ENCODE data around the gene FGFR2. TPM values are rescaled to one million over a fixed set of nuclear protein-coding genes. Genes with fewer than 3 reads are reported as not detected.

FGFR2 gene
- total and polyA plus RNA-seq, 11 donors, result 0.13 to 4.1 (median 0.35) TPM; not detected in 1

DNA sequence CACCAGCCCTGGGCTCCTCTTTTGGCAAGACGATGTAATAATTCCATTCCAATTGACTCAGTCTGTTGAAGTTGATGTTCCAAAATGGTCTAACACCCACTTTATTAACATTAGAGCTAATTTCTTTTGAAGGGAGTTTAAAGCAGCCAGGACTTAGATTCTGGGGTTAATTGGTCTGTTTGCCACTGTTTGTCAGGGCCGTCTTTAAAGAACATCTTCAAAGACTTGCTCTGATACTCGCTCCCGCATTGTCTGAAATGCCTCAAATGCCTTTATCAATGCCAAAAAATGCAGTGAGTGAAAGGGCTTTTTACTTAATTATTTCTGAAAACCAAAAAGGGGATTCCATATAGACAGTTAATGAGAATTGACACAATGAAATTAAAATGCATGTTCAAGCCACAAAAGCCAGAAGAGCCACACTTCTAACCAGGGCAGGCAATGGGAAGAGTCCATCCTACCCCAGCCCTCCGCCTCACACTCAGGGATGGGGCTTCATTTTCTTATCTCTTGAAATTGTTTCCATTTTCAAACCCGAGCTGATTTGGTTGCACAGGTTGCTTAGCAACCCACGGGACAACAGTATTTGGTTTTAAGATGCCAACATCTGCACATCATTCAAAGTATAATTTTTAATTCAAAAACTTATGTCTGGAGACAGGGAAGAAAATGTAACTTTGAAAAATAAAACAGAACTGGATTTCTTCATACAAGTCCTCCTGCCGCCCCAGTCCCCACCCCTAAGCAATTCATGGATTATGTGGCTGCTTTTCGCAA is 163.0 kb downstream of the FGFR2 start:
- no peak for DNase-seq
- TF ChIP-seq, protein P1, sequence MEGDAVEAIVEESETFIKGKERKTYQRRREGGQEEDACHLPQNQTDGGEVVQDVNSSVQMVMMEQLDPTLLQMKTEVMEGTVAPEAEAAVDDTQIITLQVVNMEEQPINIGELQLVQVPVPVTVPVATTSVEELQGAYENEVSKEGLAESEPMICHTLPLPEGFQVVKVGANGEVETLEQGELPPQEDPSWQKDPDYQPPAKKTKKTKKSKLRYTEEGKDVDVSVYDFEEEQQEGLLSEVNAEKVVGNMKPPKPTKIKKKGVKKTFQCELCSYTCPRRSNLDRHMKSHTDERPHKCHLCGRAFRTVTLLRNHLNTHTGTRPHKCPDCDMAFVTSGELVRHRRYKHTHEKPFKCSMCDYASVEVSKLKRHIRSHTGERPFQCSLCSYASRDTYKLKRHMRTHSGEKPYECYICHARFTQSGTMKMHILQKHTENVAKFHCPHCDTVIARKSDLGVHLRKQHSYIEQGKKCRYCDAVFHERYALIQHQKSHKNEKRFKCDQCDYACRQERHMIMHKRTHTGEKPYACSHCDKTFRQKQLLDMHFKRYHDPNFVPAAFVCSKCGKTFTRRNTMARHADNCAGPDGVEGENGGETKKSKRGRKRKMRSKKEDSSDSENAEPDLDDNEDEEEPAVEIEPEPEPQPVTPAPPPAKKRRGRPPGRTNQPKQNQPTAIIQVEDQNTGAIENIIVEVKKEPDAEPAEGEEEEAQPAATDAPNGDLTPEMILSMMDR (IDR thresholded peaks at IDR 0.05), result no peak
- no peak for TF ChIP-seq POLR2A (IDR thresholded peaks at IDR 0.05)
- 77 to 82% (median 79%) methylated on average over 9 of the region's 9 CpGs for WGBS, 4 donors
- no peaks in the 10 kb centered on the region for H3K27me3 ChIP-seq
- peak overlapping the region in 1 of 12 donors; percentile 26 for H3K27ac ChIP-seq
- H3K4me3 ChIP-seq, result no peak overlapping the region
- ATAC-seq, result no peak
- H3K4me1 ChIP-seq, result no peaks in the 10 kb centered on the region
- H3K9me3 ChIP-seq, result no peaks in the 10 kb centered on the region
- H3K36me3 ChIP-seq, result no peaks in the 10 kb centered on the region
- intact Hi-C loops (cut with DNase I), result no loop called here

DNA sequence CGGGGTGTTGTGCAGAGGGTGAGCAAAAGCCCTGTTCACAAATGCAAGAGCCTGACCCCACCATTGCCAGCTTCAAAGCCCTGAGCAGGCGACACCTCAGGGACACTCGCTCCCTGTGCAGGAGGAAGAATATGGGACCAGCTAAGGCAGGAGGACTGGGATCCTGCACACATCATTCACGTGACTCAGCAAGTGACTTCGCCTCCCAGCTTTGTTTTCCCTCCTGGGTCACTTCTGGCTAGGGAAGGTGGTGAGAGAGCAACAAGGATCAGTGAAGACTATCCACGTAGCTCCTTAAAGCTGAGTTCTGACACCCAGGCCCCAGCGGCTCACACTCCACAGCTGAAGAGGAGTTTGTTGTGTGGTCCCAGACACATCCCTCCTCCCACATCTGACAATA is 164.3 kb downstream of the FGFR2 start:
- Histone ChIP-seq H3K27ac (no peak overlapping the region), H3K36me3 (no peaks in the 10 kb centered on the region), H3K4me3 (no peak overlapping the region), H3K9me3 (no peaks in the 10 kb centered on the region), H3K4me1 (no peaks in the 10 kb centered on the region), H3K27me3 (no peaks in the 10 kb centered on the region)
- intact Hi-C loops (cut with DNase I), result no loop called here
- WGBS, 4 donors, result 85 to 90% (median 86%) methylated on average over 6 to 7 of the region's 7 CpGs
- TF ChIP-seq, protein P1 (IDR thresholded peaks at IDR 0.05), result no peak
- no peak for TF ChIP-seq POLR2A (IDR thresholded peaks at IDR 0.05)
- ATAC-seq (no peak), DNase-seq (no peak)

DNA sequence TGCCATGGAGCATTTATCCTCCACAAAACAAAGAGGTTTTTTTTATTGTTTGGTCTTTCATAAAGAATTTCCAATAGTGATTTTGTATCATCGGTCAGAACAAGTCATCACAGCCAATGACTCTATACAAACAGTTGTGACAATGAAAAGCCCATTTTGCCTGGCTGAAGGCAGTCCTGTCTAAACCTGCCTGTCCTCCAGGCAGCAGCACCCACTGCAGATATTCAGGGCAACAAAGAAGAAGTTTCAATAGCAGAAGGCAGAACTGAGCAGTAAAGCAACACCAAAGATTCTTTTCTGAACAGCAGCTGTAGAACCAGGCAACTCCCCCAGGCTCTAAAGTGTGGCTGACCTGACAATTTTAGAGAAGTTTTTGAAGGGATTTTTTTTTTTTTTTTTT is 169.4 kb downstream of the FGFR2 start:
- no peak for DNase-seq

More for the DNA sequence above, 169.4 kb downstream of the FGFR2 start:
- Histone ChIP-seq H3K36me3 (no peaks in the 10 kb centered on the region), H3K27ac (no peak overlapping the region), H3K4me3 (no peak overlapping the region), H3K9me3 (no peaks in the 10 kb centered on the region), H3K4me1 (no peaks in the 10 kb centered on the region), H3K27me3 (no peaks in the 10 kb centered on the region)
- no peak for ATAC-seq
- intact Hi-C loops (cut with DNase I), result no loop called here
- WGBS, 4 donors, result 85 to 93% (median 88%) methylated on average over 1 of the region's 1 CpG
- TF ChIP-seq POLR2A (IDR thresholded peaks at IDR 0.05), result no peak
- TF ChIP-seq, protein P1 (IDR thresholded peaks at IDR 0.05), result no peak

All from heart left ventricle (tissue), 16 donors.